Right forelimb (tissue), 1 donor: Measurements from ENCODE around the gene NDE1.
"Not testable (repeated sequence)": the region's sequence is repeated elsewhere in the genome, so short reads cannot be mapped to it uniquely, and the experiment has no call there.

Source experiments
- DNase-seq: peaks from one replicate; pipeline ENCODE4 v3.0.0-alpha.2; 2018

NDE1 gene, protein sequence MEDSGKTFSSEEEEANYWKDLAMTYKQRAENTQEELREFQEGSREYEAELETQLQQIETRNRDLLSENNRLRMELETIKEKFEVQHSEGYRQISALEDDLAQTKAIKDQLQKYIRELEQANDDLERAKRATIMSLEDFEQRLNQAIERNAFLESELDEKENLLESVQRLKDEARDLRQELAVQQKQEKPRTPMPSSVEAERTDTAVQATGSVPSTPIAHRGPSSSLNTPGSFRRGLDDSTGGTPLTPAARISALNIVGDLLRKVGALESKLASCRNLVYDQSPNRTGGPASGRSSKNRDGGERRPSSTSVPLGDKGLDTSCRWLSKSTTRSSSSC

DNA sequence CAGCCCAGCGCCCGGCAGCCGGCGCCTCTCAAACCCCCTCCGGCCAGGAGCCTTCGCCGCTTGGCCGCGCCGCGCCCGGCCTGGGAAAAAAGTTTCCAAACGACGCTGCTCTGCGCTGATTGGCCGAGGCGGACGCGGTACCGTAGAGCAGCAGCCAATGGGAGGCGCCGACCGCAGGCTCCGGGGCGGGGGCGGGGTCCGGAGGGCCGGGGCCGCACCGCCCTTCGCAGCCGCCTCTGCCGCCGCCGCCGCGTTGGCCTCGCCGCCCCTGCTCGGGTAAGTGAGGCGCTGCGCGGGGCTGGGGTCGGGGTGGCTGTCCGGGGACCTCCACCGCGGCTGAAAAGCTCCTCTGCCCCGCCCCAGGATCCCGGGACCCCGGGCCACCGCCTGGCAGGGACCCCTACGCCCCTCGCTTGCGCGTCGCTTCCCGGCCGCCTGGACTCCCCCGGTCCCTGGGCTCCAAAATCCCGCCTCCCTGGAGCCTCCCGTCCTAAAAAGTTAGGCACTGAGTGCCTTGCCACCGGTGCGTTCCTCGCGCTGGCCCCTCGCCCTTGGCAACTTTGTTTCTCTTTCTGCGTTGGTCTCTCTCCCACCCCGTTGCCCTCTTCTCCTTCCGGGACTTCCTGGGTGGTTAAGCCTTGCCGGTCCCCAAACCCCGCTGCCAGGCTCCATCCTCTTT lies at the start of gene NDE1:
TSS of gene NDE1 (plus strand) at position 227 of the 679 bp plus-strand sequence. CDS start 14,534 bp downstream, outside the sequence.
- DNase-seq: peak; percentile 92

DNA sequence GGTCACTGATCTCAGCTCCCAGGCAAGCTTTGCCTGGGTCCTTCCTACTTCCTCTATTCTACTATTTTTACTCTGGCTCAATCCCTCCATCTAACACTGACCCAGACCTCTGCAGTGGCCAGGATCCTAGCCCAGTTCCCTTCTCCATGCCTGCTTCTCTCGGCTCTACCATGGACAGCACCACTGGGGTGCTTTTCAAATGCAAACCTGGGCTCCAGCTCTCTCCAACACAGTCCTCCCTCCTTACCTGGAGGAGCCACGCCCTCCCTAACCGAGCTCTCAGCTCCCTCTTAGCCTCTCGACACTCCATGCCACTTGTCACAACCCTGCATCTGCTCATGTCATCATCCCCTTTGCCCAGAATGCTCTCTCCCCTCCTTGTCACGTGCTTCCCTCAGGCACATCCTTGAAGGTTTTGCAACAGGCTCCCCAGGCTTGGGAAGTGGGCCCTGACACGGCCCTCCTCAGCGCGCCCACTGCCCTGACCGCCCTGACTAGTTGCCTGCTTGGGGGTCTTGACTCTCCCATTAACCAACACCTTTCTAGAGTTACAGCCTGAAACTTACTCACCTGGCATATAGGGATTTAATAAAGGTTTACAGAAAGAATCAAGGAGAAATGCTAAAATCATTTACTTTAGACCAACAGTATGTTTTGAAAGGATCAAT lies 48.7 kb upstream of the NDE1 start:
- DNase-seq: no peak

DNA sequence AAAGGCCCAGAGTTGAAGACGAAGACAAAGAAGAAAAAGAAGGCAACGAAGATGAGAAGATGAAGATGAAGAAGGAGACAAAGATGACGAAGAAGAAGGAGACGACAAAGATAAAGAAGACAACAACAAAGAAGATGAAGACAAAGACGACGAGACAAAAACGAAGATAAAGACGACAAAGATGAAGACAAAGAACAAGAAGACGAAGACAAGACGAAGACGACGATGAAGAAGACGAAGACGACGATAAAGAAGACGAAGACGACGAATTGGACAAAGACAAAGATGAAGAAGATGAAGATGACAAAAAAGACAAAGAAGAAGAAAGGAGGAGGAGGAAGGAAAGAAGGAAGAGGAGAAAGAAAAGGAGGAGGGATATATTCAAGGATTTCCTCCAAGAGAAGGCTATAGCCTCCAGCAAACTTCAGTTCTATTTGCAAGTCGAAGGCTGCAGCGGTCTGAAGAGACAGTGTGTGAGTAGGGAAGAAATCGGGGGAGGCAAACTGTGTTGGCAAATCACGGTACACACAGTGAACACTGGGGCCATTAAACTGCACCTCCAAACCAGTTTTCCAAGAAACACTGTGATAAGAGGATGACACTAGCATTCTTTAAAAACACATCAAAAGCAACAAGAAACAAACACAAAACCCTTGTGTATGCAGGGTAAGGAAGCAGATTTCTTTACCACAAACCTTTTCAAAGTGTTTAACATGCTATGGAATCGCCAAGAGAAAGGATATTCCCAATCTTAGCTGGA lies 47.6 kb upstream of the NDE1 start:
- no peak for DNase-seq

DNA sequence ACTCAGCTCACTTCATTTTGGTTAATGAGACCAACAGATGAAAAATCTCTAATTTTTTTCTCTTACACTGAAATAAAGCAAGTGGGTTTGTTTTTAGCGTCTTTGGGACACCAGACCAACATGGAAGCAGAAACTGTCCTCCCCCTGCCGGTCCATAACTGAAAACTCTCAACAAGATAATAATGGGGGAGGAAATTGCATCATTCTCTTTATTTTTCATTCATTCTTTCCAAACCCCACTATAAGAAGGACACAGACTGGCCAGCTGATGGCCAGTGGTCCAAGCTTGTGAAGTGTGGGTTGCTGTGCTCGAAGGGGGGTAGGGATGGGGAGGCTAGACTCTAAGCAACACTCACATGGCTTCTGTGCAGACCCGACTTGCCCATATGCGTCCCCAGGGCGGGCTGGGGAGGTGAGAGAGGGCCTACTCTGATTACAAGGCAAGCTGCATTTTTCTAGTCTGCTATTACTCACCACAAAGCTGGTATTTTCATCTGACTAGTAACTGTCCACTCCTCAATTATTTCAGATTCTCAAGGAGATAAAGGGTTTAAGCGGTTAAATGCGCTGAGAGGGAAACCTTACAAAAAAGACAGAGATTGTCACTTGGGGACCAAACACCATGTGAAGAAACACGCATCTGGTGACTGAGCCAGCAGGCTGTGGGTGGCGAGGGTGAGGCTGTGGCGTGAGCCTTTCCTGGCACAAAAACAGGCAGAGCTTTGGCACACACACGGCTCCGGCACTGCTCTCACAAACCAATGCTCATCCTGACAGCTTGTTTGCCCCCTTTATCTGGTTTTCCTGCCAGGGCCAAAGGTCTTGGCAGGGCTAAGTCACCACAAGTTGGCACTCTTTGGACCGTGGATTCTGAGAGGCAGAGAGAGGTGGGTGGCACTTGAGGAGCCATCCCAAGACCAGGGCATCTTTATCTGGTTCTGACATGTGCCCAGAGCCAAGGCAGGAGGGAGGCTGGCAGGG lies 45.3 kb upstream of the NDE1 start:
- no peak for DNase-seq

DNA sequence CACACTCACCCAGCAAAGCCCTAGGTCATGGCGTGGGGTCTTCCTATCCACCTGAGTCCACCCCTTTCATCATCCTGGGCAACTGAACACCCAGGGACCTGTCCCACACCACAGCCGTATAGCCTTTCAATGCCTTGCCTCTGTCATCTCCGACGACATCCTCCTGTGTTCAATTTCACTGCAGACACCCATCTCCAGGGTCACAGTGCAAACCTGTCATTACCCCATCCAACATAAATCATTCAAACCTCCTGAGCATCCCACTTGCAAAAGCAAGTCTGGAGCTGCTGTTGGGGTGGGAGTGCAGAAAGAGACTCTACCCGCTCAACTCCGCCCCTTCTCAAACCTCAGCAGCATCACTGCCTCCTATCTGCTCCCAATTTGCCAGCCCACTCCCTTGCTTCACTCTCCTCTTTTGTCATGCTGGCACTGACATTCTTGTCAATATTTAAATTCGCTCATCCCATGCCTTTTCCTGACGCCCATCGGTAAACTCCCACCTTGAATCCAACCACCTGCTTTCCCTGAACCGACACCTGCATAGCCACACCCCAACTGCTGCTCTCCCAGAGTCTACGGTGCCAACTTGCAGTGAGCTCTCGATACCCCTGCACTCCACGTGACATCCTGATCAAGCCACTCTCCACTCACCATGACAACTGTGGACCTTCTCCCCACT lies 44.1 kb upstream of the NDE1 start:
- DNase-seq: no peak

DNA sequence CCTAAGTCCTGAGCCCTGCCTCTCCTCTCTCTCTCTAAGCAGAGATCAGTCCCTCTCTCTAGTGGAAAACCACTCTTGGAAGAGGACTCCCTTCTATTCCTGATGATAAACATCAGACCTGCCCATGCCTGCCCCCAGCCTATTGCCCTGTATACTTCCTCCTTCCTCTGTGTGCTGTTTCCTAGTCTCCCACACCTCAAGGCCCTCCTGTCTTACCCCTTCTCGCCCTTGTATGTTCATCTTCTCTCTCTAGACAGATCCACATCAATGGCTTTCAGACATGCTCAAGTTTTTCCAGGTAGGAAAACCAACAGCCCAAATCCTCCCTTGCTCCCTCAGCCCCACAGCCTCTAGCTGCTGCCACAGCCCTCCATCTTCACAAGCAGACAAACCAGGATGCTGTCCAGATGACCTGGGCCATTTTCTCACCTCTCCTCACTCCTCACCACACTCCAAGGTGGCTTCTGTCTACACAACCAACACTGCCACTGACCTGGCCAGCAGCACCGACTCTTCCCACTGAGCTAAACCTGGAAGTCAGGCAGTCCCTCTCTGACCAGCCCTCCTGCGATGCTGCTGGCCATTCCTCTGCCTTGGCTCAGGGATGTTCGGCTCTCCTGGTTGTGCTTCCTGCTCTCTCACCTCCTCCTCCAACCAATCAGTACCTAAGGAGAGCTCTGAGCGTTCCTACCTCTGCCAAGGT lies 43.4 kb upstream of the NDE1 start:
- no peak for DNase-seq

DNA sequence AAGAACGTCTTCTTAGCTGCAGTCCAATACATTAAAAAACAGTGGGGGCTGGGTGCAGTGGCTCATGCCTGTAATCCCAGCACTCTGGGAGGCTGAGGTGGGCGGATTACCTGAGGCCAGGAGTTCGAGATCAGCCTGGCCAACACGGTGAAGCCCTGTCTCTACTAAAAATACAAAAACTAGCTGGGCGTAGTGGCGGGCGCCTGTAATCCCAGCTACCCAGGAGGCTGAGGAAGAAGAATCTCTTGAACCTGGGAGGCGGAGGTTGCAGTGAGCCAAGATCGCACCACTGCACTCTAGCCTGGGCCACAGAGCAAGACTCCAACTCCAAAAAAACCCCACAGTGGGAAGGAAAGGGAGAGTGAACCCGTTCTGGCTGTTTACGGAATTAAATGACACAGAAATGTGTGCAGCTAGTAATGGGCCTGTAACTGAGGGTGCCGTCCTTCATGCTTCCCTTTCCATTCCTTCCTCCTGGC lies 42.8 kb upstream of the NDE1 start:
- not testable (repeated sequence) for DNase-seq

DNA sequence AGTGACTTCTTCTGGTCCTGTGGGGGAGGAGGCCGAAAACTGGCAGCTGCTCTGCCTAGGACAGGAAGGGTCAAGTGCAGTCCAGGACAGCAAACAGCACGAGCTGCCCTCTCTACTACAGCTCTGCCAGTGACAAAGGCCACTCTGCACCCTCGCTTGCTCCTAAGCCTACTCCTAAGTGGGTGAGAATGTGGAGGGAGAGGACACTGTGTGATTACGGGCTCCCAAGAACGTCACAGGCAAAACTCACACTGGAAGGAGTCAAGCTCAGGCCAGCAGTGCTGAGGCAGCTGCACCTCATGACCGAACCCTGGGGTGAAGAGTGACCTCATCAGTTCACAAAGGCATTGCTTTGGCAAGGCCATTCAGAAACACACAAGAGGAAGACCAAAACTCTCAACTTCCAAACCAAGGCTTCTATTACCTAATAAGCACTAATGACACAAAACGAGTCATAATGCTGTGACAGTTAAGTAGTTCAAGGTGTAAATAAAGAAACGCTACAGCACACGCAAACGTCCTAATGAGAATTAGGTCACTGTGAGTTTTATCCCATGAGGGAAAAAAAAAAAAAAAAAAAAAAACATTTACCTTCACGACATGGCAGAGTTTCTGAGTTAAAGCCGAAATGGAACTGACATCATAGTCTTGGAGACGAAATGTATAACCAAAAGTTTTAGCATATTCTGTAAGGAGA lies 42.2 kb upstream of the NDE1 start:
- no peak for DNase-seq

DNA sequence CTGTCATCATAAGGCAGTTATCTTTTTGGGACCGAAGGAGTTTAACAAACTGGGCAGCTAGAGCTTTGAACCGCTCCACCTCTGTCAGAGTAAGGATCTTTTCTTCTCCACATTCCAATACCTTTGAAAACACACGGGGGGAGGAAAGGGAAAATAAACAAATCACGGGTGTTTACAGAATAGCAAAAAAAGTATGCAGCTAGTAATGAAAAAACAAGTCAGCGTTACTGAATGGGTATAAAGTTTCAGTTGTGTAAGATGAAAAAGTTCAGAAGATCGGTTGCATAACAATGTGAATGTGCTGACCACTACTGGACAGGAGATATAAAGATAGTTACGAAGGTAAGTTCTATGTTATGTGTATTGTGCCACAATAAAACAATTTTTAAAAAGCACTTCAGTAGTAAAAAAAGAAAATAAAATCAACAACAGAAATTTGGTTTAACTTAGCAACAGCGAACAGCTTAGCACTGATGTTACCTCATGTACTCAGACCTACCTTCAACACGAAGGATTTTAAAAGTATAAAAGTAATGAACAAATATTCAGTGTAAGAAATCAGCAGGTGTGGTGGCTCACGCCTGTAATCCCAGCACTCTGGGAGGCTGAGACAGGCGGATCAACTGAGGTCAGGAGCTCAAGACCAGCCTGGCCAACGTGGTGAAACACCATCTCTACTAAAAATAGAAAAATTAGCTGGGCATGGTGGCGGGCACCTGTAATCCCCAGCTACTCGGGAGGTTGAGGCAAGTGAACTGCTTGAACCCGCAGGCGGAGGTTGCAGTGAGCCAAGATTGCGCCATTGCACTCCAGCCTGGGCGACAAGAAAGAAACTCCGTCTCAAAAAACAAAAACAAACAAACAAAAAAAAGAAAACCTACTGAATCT lies 41.4 kb upstream of the NDE1 start:
- DNase-seq: no peak

DNA sequence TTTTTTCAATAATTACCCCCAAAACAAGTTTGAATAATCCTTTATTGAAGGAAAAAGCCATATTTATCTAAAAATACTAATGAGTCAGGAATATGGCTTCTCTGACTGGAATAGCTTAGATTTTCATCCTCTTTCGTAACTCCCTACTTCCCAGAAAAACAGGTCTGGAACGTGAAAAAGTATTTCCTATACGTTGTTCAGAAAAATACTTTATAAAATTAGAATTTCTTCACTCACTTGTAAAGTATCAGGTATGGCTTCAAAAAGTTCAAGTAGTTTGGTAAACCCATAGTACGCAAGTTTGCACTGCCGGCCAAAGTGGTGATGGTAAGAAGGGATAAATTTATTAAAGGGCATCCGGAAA lies 40.8 kb upstream of the NDE1 start:
- no peak for DNase-seq

DNA sequence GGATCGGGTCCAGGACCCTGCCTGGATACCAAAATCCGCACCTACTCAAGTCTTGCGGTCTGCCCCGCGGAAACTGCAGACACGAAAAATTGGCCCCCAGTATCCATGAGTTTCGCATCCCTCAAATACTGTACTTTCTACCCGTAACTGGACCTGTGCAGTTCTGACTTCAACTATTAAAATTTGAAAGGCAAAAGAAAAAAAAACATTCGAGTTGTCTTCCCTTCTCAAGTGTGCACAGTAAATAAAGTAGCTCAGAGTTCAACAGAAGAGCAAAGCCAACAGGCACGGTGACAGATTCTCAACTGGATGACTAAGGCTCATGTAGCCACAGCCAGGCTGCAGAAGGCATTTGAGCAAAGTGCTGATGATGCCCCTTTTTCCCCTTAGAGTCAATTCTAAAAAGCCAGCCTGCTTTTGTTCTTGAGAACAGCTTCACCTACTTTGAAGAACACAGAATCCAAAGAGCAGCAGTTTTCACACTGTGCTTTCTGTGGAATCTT lies 39.6 kb upstream of the NDE1 start:
- DNase-seq: no peak

DNA sequence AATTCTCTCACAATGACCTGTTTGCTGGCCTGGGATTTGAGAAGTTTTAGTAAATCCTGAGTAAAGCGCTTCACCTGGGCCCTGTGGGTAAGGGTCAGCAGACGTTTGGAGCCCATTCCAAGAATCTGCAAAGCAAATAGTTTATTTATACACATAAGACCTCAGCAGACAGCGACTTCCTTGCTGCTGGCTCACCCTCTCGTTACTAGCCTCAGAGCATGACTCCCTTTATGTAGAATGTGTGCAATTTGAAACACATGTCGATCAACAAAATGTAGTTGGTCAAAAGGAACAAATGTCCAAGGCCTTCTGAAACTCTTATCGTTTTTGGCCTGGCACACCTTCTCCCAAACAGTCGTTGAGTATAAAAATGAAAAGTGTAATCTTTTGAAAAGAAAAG lies 38.4 kb upstream of the NDE1 start:
- no peak for DNase-seq

DNA sequence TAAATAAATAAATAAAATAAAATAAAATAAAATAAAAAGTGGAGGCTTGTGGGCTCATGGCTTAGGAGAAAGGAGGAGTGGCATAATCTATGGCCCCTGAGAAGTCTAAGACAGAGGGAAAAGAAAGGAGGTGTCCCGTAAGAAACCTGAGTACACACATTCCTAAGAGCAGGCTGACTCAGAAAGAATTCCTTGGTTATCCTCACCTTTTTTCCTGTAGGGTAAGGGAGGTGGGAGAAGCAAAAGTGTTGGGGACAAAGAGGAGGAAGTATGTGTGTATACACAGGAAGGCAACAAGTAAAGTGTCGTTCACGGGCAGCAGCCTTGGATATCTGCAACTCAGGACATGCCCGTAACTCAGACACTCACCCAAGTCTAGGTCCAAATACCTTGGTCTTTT lies 36.4 kb upstream of the NDE1 start:
- no peak for DNase-seq

DNA sequence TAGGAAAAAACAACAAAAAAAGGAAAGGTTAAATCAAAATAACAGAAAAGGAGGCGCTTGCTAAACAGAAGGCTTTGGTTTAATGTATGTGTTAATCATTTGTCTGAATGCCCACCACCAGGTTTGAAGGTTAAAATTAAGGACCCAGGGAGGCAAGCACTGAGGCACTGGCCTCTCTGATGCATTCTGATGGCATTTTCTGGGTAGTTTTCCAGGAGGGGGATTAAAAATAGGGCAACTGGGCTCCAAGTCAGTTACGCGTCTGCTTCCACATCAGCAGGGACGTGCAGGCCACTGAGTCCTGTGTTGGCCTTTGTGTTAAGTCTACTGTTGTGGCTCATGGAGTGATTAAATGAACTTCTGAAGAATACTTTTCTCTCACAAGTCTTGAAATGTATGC lies 34.0 kb upstream of the NDE1 start:
- no peak for DNase-seq

DNA sequence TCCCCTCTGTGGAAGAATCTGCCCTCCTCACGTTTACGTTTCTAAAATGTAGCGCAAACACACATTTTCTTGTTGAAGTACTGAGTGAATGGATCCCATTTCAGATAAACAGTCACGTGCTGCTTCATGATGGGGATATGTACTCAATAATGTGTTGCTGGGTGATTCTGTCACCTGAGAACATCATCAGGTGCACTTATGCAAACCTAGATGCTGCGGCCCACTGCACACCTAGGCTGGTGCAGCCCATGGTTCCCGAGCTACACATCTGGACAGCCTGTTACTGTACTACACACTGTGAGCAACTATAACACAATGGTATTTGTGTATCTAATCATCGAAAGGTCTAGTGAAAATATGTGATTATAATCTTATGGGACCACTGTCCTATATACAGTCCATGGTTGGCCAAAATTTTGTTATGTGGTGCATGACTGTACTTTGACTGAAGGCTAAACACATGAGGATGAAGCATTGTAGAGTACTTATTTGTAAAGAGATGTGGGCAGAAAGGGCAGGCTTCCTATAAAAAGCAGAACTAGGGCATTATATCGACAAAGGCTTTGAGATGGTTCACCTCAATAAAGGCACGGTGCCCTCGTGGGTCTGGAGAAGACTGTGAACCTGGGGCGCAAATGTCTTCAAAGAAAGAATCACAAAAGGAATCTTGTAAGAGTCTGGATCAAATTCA lies 33.4 kb upstream of the NDE1 start:
- DNase-seq: no peak

DNA sequence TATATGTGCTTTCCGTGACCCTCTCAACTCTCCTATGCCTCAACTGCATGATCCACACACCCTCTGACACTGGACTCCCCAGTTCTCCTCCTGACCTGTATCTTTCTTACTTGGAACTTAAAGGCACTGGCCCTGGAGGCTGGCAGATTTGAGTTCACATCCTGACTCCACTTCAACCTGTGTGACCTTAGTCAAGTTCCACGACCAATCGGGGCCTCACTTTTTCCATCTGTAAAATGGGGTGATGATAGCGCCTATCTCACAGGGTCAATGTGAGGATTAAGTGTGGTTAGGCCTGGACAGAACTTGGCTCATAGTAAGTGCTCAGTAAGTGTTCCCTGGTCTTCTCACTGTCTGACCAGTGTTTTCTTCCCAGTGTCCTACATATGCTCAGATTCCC lies 32.1 kb upstream of the NDE1 start:
- DNase-seq: no peak

DNA sequence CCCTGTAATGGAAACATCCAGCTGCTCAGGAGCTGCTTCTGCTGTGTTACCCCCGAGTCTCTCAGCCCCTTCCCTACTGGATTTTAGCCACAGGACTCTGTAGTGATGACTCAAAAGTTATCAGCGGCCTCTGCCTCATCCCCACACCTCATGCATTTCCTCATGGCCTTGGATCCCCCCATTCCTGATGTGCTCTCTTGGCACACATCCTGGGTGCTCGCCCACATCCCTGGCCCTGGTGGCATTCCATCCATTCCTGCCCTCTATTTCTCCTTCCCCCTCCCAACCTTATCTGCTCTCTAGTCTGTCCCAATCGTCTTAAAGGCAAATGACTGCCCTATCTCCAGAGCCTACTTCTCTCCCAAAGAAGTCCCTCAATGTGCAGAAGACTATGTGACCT lies 31.7 kb upstream of the NDE1 start:
- no peak for DNase-seq

DNA sequence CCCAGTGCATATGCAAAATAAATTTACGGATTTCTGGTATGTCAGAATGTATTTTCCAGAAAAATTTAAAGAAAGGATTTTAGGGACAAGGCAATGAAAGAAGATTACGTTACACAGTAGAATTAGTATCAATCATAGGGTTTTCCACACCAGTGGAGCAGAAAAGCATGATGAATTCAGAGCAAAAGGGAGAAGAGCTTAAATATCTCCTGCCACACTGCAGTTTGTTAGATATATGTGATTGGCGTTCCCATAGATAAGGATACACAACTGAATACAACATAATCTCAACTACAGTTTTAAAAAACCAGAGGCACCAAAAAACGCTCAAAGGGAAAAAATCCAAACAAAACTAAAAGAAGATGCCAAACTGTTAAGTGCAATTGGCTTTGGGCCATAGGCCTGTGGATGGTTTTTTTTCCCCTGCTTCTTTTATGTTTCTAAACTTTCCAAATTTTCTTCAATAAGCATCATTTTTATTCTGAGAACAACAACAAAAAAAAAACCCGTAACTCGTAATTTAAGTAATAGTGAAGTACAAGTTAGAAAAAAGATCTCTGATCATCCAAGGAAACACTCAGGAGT lies 29.3 kb upstream of the NDE1 start:
- DNase-seq: no peak
